K562 (cell line): Measurements from ENCODE around the gene IFT122. TPM values are rescaled to one million over a fixed set of nuclear protein-coding genes. Genes with fewer than 3 reads are reported as not detected.

ENCODE experiments used
- BCLAF1 ChIP-seq, 2 experiments: fragments of 450-650 bp in 1 of 2; IDR thresholded peaks; 2 replicates each; pipeline ENCODE4 v1.6.1; 2011 to 2017; ENCODE audit warnings: low read depth in 2 of 2, antibody characterized with exemption in 1 of 2, borderline replicate concordance in 1 of 2, low read length in 1 of 2, mild to moderate bottlenecking in 1 of 2, mixed read lengths in 1 of 2; ENCODE audit not compliant: control insufficient read depth in 1 of 2
- HDGF ChIP-seq: fragments of 450-650 bp; IDR thresholded peaks from 2 replicates; pipeline ENCODE4 v1.6.1; 2016
- ILK ChIP-seq: fragments of 450-650 bp; IDR thresholded peaks from 2 replicates; pipeline ENCODE4 v1.6.1; 2016; ENCODE audit warnings: missing genetic modification characterization, low read depth, mild to moderate bottlenecking, missing compliant biosample characterization, moderate library complexity, borderline replicate concordance
- MLX ChIP-seq, 2 experiments: fragments of 450-650 bp in 1 of 2; sonication (generic) in 1 of 2; formaldehyde crosslinking; conservative IDR thresholded peaks; 2 replicates each; pipeline versions ENCODE4 v1.4.0 to v1.8.1; 2020 to 2022; ENCODE audit warnings: mild to moderate bottlenecking in 1 of 2, missing genetic modification reagents in 1 of 2
- RERE ChIP-seq: sonication (generic); formaldehyde crosslinking; IDR thresholded peaks from 2 replicates; pipeline ENCODE4 v1.8.0; 2023; ENCODE audit warnings: missing genetic modification reagents, mild to moderate bottlenecking, borderline replicate concordance
- SMAD1 ChIP-seq: fragments of 150-350 bp; IDR thresholded peaks from 2 replicates; pipeline ENCODE4 v1.6.1; 2014; ENCODE audit warnings: low read length, low read depth; ENCODE audit not compliant: partially characterized antibody
- SMARCE1 ChIP-seq: fragments of 450-650 bp; IDR thresholded peaks from 2 replicates; pipeline ENCODE4 v1.7.1; 2016; ENCODE audit warnings: mild to moderate bottlenecking
- SRSF1 ChIP-seq: fragments of 200-400 bp; formaldehyde crosslinking; IDR thresholded peaks from 2 replicates; pipeline ENCODE4 v1.6.1; 2017; ENCODE audit warnings: mild to moderate bottlenecking, low read depth, low read length, moderate library complexity
- YY1 ChIP-seq, 3 experiments: IDR thresholded peaks; 2 replicates each; pipeline ENCODE4 v1.6.1; 2011; ENCODE audit warnings: low read length in 2 of 3, mild to moderate bottlenecking in 2 of 3, moderate library complexity in 2 of 3, borderline replicate concordance in 1 of 3, control low read depth in 1 of 3, low read depth in 1 of 3; ENCODE audit not compliant: insufficient read depth in 3 of 3, insufficient replicate concordance in 2 of 3, control insufficient read depth in 1 of 3, insufficient read length in 1 of 3; ENCODE audit errors: extremely low read depth in 1 of 3
- ZFPM2 ChIP-seq: fragments of 250-450 bp; sonication (Bioruptor Pico); IDR thresholded peaks from 2 replicates; pipeline ENCODE4 v1.5.1; 2022; ENCODE audit warnings: mild to moderate bottlenecking
- ZFX ChIP-seq: sonication (generic); formaldehyde crosslinking; IDR thresholded peaks from 2 replicates; pipeline ENCODE4 v1.8.0; 2022; ENCODE audit warnings: mild to moderate bottlenecking, missing genetic modification reagents, moderate library complexity
- ZNF174 ChIP-seq: fragments of 250-450 bp; sonication (Bioruptor Pico); IDR thresholded peaks from 2 replicates; pipeline ENCODE4 v1.4.0; 2020; ENCODE audit warnings: mild to moderate bottlenecking
- ZNF766 ChIP-seq: fragments of 200-800 bp; sonication (Bioruptor generic); conservative IDR thresholded peaks from 2 replicates; pipeline ENCODE4 v1.6.1; 2016; ENCODE audit warnings: missing genetic modification characterization, missing compliant biosample characterization
- polyA plus RNA-seq, 8 experiments: library from polyadenylated mRNA; depleted of rRNA in 4 of 8; stranded (reverse) in 5 of 8; unstranded in 3 of 8; fragments of >200 nt; fragmentation: Nextera tagmentation in 2 of 8; fragmentation: Illumina TruSeq in 1 of 8; extraction: Ambion mirVana in 2 of 8; extraction: Trizol in 1 of 8; gene quantifications; 2 replicates each; pipeline versions ENCODE4 v1.2.1 to v1.2.3, GENCODE V29; 2011 to 2014; ENCODE audit warnings: inconsistent platforms in 1 of 8, missing spikeins in 1 of 8
- total RNA-seq, 7 experiments: library from RNA; depleted of rRNA in 6 of 7; stranded (reverse); fragments of >200 nt in 6 of 7; fragmentation: Illumina TruSeq in 2 of 7; extraction: Trizol in 2 of 7; gene quantifications; 2 replicates each; pipeline versions ENCODE4 v1.2.1 to v1.2.3, GENCODE V29; 2011 to 2021; ENCODE audit warnings: low replicate concordance in 1 of 7
- TF ChIP-seq, protein P1 (sequence below): sonication (generic); formaldehyde crosslinking; IDR thresholded peaks from 2 replicates; pipeline ENCODE4 v1.8.0; 2022; ENCODE audit warnings: mild to moderate bottlenecking, missing genetic modification reagents

IFT122 gene
- total and polyA plus RNA-seq, 9 of the 15 experiments (the other 6 are each of a cell fraction or from before 2014, with no cell fraction given), result 2.4 to 11.5 (median 7.7) TPM

DNA sequence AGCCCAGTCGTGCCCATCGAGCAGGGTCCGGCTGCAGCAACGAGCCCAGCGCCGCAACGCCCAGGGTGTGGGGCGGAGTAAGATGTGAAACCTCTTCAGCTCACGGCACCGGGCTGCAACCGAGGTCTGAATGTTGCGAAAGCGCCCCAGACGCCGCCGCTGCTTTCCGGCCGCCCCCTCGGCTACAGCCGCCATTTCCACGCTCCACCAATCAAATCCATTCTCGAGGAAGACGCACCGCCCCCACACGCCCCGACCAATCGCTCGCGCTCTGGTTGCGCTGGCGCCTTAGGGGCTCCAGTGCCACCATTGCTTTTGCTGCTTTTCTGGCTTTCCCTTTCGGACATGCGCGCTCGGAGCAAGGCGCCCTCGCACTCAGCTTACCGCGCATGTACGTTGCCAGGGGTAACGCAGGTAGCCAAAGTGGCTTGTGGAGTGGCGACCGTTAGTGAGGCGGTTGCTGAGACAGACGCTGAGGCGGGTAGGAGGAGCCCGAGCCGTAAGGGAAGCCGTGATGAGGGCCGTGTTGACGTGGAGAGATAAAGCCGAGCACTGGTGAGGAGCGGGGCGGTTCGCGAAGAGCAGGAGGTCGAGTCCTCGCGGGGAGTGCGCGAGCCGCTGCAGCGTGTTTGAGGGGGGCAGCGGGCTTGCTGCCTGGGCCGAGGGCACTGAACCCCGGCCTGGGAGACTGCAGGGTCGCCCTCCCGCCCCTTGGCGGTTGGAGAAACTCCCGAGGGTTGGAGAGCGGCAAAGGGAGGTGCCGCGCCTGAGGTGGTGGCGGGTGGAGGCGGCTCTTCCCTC, at the start of gene IFT122, which contains the start of gene MBD4 (continued):
- TF ChIP-seq MLX (CRISPR knock-in tag; conservative IDR thresholded peaks at IDR 0.05) (no peak), SMARCE1 (peak; percentile 35; the same call in 1 of the 2 replicates), ILK (tag) (no peak), BCLAF1 (IDR thresholded peaks at IDR 0.05; ENCODE audit: borderline replicate concordance in 1 of 2, control insufficient read depth in 1 of 2, low read depth in 2 of 2, low read length in 1 of 2) (no peak), ZNF766 (0 out of 2 replicates have a peak, but pooled peaks have one; percentile 12), ZNF174 (no peak), HDGF (no peak), ZFX (CRISPR knock-in tag) (peak; percentile 84), SRSF1 (no peak), YY1 (IDR thresholded peaks at IDR 0.05; ENCODE audit: borderline replicate concordance in 1 of 3, control insufficient read depth in 1 of 3, extremely low read depth in 1 of 3, insufficient read depth in 3 of 3, insufficient read length in 1 of 3, insufficient replicate concordance in 2 of 3, low read depth in 1 of 3, low read length in 2 of 3) (peak; percentile 53 to 92 (median 90)), ZFPM2 (CRISPR knock-in tag) (no peak), RERE (CRISPR knock-in tag) (no peak), SMAD1 (no peak)
- TF ChIP-seq, protein P1, sequence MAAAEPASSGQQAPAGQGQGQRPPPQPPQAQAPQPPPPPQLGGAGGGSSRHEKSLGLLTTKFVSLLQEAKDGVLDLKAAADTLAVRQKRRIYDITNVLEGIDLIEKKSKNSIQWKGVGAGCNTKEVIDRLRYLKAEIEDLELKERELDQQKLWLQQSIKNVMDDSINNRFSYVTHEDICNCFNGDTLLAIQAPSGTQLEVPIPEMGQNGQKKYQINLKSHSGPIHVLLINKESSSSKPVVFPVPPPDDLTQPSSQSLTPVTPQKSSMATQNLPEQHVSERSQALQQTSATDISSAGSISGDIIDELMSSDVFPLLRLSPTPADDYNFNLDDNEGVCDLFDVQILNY, result no peak
